ENCODE results near the gene ADAMTS17.

- no peak for TF ChIP-seq POLR2A (IDR thresholded peaks at IDR 0.05)
- TF ChIP-seq, protein P1, sequence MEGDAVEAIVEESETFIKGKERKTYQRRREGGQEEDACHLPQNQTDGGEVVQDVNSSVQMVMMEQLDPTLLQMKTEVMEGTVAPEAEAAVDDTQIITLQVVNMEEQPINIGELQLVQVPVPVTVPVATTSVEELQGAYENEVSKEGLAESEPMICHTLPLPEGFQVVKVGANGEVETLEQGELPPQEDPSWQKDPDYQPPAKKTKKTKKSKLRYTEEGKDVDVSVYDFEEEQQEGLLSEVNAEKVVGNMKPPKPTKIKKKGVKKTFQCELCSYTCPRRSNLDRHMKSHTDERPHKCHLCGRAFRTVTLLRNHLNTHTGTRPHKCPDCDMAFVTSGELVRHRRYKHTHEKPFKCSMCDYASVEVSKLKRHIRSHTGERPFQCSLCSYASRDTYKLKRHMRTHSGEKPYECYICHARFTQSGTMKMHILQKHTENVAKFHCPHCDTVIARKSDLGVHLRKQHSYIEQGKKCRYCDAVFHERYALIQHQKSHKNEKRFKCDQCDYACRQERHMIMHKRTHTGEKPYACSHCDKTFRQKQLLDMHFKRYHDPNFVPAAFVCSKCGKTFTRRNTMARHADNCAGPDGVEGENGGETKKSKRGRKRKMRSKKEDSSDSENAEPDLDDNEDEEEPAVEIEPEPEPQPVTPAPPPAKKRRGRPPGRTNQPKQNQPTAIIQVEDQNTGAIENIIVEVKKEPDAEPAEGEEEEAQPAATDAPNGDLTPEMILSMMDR (IDR thresholded peaks at IDR 0.05): no peak
Measured at GRCh38 chr15:100017140-100017539, 324.6 kb downstream of the ADAMTS17 start.

All from heart left ventricle (tissue), 13 donors.